C4-2B (cell line): ENCODE results near the gene RACGAP1.

Source experiments
- H3K27ac ChIP-seq: fragments of 450-650 bp; 2 replicates; pipeline ENCODE4 v1.5.1; 2017
- CTCF ChIP-seq: fragments of 450-650 bp; conservative IDR thresholded peaks from 2 replicates; pipeline ENCODE4 v1.5.1; 2017; ENCODE audit warnings: mild to moderate bottlenecking
- ZFX ChIP-seq: fragments of 450-650 bp; IDR thresholded peaks from 2 replicates; pipeline ENCODE4 v1.6.1; 2017

The RACGAP1 gene

GRCh38 chr12:49972129-49972528 is 53.2 kb downstream of the RACGAP1 start:
- no peak overlapping the region for H3K27ac ChIP-seq
- no peak for TF ChIP-seq ZFX
- no peak for TF ChIP-seq CTCF

- TF ChIP-seq ZFX (no peak), CTCF (no peak)
- H3K27ac ChIP-seq: no peak overlapping the region
Measured at GRCh38 chr12:49971141-49971540, 54.2 kb downstream of the RACGAP1 start.

- no peak overlapping the region for H3K27ac ChIP-seq
- TF ChIP-seq ZFX: no peak
- no peak for TF ChIP-seq CTCF
Measured at GRCh38 chr12:49970658-49971057, 54.6 kb downstream of the RACGAP1 start.

GRCh38 chr12:49969651-49970429 is 55.5 kb downstream of the RACGAP1 start:
- TF ChIP-seq ZFX (no peak), CTCF (no peak)
- H3K27ac ChIP-seq: no peak overlapping the region

GRCh38 chr12:49969027-49969426 is 56.3 kb downstream of the RACGAP1 start:
- no peak overlapping the region for H3K27ac ChIP-seq

GRCh38 chr12:49968471-49968870 is 56.8 kb downstream of the RACGAP1 start:
- H3K27ac ChIP-seq: no peak overlapping the region
- TF ChIP-seq ZFX (no peak), CTCF (no peak)

More at GRCh38 chr12:49969027-49969426, 56.3 kb downstream of the RACGAP1 start:
- TF ChIP-seq CTCF: no peak
- TF ChIP-seq ZFX: no peak

GRCh38 chr12:49967777-49968250 is 57.5 kb downstream of the RACGAP1 start:
- TF ChIP-seq ZFX (no peak), CTCF (no peak)
- H3K27ac ChIP-seq: no peak overlapping the region; the same call in 1 of the 2 replicates
